Measurements from ENCODE around the gene MRPL14. TPM values are rescaled to one million over a fixed set of nuclear protein-coding genes. Genes with fewer than 3 reads are reported as not detected.
A peak's percentile ranks its signal among the peaks of the same experiment; 100 is the strongest.

Gene MRPL14
- total and polyA plus RNA-seq, 2 experiments from 2014 or later: 62.6 to 191 TPM

DNA sequence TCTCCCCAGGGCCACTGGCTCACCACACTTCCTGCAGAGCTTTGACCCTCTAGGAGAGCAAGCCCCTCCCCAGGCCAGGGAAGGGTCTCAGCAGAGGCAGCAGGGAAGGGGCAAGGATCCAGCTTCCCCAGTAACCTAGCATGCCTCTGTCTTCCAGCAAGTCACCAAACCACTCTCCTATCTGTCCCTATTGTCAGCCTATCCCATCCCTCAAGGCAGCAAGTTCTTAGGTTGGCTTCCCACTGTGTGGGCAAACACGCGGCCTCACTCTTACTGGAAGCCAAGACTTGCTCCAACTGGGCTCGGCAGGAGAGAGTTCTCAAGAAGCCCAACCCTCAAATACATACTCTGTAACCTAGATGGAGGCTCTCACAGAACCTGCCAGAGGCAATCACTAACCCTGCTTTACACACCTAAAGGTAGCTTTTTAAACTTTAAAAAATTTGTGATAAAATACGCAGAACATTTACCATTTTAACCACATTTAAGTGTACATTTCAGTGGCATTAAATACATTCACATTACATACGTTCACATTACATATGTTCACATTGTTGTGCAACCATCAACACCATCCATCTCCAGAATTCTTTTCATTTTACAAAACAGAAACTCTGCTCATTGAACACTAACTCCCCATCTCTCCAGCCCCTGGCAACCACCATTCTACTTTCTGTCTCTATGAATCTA, 58.5 kb downstream of the MRPL14 start:
- no peak overlapping the region for H2AFZ ChIP-seq
- no peak overlapping the region for H3K4me2 ChIP-seq
- peaks cover 15% of the 10 kb centered on the region for H3K4me1 Mint-ChIP-seq
- H3K4me1 ChIP-seq (ENCODE audit: insufficient read depth): peaks cover 11% of the 10 kb centered on the region; the same call in 1 of the 2 replicates
- no peaks in the 10 kb centered on the region for H3K36me3 Mint-ChIP-seq (ENCODE audit: low read depth)
- TF ChIP-seq, protein P1, sequence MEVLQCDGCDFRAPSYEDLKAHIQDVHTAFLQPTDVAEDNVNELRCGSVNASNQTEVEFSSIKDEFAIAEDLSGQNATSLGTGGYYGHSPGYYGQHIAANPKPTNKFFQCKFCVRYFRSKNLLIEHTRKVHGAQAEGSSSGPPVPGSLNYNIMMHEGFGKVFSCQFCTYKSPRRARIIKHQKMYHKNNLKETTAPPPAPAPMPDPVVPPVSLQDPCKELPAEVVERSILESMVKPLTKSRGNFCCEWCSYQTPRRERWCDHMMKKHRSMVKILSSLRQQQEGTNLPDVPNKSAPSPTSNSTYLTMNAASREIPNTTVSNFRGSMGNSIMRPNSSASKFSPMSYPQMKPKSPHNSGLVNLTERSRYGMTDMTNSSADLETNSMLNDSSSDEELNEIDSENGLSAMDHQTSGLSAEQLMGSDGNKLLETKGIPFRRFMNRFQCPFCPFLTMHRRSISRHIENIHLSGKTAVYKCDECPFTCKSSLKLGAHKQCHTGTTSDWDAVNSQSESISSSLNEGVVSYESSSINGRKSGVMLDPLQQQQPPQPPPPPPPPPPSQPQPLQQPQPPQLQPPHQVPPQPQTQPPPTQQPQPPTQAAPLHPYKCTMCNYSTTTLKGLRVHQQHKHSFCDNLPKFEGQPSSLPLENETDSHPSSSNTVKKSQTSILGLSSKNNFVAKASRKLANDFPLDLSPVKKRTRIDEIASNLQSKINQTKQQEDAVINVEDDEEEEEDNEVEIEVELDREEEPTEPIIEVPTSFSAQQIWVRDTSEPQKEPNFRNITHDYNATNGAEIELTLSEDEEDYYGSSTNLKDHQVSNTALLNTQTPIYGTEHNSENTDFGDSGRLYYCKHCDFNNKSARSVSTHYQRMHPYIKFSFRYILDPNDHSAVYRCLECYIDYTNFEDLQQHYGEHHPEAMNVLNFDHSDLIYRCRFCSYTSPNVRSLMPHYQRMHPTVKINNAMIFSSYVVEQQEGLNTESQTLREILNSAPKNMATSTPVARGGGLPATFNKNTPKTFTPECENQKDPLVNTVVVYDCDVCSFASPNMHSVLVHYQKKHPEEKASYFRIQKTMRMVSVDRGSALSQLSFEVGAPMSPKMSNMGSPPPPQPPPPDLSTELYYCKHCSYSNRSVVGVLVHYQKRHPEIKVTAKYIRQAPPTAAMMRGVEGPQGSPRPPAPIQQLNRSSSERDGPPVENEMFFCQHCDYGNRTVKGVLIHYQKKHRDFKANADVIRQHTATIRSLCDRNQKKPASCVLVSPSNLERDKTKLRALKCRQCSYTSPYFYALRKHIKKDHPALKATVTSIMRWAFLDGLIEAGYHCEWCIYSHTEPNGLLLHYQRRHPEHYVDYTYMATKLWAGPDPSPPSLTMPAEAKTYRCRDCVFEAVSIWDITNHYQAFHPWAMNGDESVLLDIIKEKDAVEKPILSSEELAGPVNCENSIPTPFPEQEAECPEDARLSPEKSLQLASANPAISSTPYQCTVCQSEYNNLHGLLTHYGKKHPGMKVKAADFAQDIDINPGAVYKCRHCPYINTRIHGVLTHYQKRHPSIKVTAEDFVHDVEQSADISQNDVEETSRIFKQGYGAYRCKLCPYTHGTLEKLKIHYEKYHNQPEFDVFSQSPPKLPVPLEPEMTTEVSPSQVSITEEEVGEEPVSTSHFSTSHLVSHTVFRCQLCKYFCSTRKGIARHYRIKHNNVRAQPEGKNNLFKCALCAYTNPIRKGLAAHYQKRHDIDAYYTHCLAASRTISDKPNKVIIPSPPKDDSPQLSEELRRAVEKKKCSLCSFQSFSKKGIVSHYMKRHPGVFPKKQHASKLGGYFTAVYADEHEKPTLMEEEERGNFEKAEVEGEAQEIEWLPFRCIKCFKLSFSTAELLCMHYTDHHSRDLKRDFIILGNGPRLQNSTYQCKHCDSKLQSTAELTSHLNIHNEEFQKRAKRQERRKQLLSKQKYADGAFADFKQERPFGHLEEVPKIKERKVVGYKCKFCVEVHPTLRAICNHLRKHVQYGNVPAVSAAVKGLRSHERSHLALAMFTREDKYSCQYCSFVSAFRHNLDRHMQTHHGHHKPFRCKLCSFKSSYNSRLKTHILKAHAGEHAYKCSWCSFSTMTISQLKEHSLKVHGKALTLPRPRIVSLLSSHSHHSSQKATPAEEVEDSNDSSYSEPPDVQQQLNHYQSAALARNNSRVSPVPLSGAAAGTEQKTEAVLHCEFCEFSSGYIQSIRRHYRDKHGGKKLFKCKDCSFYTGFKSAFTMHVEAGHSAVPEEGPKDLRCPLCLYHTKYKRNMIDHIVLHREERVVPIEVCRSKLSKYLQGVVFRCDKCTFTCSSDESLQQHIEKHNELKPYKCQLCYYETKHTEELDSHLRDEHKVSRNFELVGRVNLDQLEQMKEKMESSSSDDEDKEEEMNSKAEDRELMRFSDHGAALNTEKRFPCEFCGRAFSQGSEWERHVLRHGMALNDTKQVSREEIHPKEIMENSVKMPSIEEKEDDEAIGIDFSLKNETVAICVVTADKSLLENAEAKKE (CRISPR knock-in tag; IDR thresholded peaks at IDR 0.05): peak; percentile 35; the same call in 1 of the 2 replicates
- no peak for TF ChIP-seq JUNB (IDR thresholded peaks at IDR 0.05; ENCODE audit: unreplicated experiment)
- peak; percentile 62 for DNase-seq (ENCODE audit: low spot score)
- no peak overlapping the region; the same call in 2 of the 3 replicates for H3K4me3 Mint-ChIP-seq
- ATAC-seq: peak; percentile 67
- H4K20me1 ChIP-seq (replicated peaks; ENCODE audit: insufficient read depth): no peaks in the 10 kb centered on the region
- no peaks in the 10 kb centered on the region for H3K27me3 ChIP-seq (ENCODE audit: insufficient read depth)
- peaks cover 13% of the 10 kb centered on the region for H3K27me3 Mint-ChIP-seq (ENCODE audit: insufficient read depth, low read depth, poor library complexity)
- H3K9me2 ChIP-seq (ENCODE audit: insufficient read depth): no peaks in the 10 kb centered on the region
- no peak overlapping the region for H3K4me3 ChIP-seq
- H3F3A ChIP-seq (replicated peaks; ENCODE audit: low read depth): peaks cover 10% of the 10 kb centered on the region; the same call in 1 of the 2 replicates
- no peaks in the 10 kb centered on the region for H3K79me2 ChIP-seq (replicated peaks; ENCODE audit: insufficient read depth)
- no peaks in the 10 kb centered on the region for H3K36me3 ChIP-seq (ENCODE audit: insufficient read depth)
- H3K27ac ChIP-seq (ENCODE audit: low read depth): no peak overlapping the region
- no peaks in the 10 kb centered on the region for H3K9me3 Mint-ChIP-seq
- no peak overlapping the region for H3K27ac Mint-ChIP-seq

DNA sequence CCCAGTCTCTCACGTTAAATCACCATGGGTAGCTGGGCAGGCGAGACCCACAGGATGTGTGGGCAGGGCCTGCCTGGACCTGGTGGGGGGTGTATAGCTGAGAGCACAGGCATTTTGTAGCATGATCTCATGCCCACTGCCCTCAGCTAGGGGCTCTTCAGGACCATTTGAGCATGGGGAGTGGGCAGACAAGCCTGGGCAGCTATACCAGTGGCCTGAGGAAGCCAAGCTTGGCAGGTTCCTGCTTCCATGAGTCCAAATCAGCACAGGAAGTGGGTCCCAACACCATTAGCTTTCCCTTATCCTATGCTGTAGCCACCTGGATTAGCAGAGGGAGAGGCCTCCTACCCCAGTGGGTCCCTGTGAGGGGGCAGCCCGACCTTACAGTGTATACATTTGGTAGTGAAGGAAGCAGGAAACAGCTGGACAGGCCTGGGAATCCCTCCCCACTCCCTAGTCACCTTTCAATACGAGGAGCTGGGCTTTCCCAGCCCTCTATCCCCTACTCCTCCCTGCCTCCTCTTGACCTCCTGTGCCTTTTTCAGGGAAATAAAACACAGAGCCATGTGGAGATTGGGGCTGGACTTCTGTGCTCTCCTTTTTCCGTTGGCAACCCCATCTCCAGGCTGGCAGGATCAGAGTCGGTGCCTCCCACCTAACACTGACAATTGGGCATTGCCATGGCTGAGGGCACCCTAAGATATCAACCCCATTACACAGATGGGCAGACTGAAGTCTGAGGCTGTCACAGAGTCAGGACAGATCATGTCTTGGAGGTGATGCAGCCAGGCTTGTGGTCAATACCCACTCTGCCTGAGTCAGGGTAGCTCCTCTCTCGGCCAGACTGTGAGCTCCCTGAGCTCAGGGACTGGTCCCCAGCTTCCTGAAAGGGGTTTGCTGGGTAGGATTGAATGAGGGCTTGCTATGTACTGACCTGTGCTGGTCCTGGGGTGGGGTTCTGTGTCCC, 59.8 kb downstream of the MRPL14 start:
- ATAC-seq: no peak
- H3K4me1 Mint-ChIP-seq: peaks cover 12% of the 10 kb centered on the region
- no peak overlapping the region for H2AFZ ChIP-seq
- TF ChIP-seq ZNF114 (CRISPR knock-in tag; IDR thresholded peaks at IDR 0.05): no peak
- TF ChIP-seq STAT1 (IDR thresholded peaks at IDR 0.05; ENCODE audit: unreplicated experiment): no peak
- no peak for TF ChIP-seq ZNF331 (CRISPR knock-in tag; IDR thresholded peaks at IDR 0.05; ENCODE audit: low read depth)
- TF ChIP-seq JUNB (IDR thresholded peaks at IDR 0.05; ENCODE audit: unreplicated experiment): no peak
- no peak for TF ChIP-seq EZH2 (IDR thresholded peaks at IDR 0.05; ENCODE audit: low read depth, unreplicated experiment)
- TF ChIP-seq, protein P2, sequence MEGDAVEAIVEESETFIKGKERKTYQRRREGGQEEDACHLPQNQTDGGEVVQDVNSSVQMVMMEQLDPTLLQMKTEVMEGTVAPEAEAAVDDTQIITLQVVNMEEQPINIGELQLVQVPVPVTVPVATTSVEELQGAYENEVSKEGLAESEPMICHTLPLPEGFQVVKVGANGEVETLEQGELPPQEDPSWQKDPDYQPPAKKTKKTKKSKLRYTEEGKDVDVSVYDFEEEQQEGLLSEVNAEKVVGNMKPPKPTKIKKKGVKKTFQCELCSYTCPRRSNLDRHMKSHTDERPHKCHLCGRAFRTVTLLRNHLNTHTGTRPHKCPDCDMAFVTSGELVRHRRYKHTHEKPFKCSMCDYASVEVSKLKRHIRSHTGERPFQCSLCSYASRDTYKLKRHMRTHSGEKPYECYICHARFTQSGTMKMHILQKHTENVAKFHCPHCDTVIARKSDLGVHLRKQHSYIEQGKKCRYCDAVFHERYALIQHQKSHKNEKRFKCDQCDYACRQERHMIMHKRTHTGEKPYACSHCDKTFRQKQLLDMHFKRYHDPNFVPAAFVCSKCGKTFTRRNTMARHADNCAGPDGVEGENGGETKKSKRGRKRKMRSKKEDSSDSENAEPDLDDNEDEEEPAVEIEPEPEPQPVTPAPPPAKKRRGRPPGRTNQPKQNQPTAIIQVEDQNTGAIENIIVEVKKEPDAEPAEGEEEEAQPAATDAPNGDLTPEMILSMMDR (conservative IDR thresholded peaks at IDR 0.05; ENCODE audit: low read depth in 2 of 2): no peak

More for the DNA sequence above, 59.8 kb downstream of the MRPL14 start:
- Histone ChIP-seq H3K79me2 (replicated peaks; ENCODE audit: insufficient read depth) (no peaks in the 10 kb centered on the region), H3K4me3 (no peak overlapping the region), H3K36me3 (ENCODE audit: insufficient read depth) (no peaks in the 10 kb centered on the region), H4K20me1 (replicated peaks; ENCODE audit: insufficient read depth) (no peaks in the 10 kb centered on the region), H3K27me3 (ENCODE audit: insufficient read depth) (no peaks in the 10 kb centered on the region), H3K4me1 (ENCODE audit: insufficient read depth) (peaks cover 4% of the 10 kb centered on the region; the same call in 1 of the 2 replicates), H3F3A (replicated peaks; ENCODE audit: low read depth) (0 out of 2 replicates have a peak, but pooled peaks cover 2% of the 10 kb centered on the region), H3K9me2 (ENCODE audit: insufficient read depth) (no peaks in the 10 kb centered on the region), H3K4me2 (no peak overlapping the region), H3K27ac (ENCODE audit: low read depth) (no peak overlapping the region)
- Mint-ChIP-seq H3K27ac (no peak overlapping the region), H3K9me3 (no peaks in the 10 kb centered on the region), H3K4me3 (no peak overlapping the region), H3K27me3 (ENCODE audit: insufficient read depth, low read depth, poor library complexity) (peaks cover 6% of the 10 kb centered on the region), H3K36me3 (ENCODE audit: low read depth) (no peaks in the 10 kb centered on the region)
- no peak for DNase-seq (ENCODE audit: low spot score)

All from GM23338 (cell line).